ENCODE data around the gene COL12A1. TPM values are rescaled to one million over a fixed set of nuclear protein-coding genes. Genes with fewer than 3 reads are reported as not detected.

COL12A1 gene
- total RNA-seq, 1 experiment from 2014 or later: 29.3 TPM

DNA sequence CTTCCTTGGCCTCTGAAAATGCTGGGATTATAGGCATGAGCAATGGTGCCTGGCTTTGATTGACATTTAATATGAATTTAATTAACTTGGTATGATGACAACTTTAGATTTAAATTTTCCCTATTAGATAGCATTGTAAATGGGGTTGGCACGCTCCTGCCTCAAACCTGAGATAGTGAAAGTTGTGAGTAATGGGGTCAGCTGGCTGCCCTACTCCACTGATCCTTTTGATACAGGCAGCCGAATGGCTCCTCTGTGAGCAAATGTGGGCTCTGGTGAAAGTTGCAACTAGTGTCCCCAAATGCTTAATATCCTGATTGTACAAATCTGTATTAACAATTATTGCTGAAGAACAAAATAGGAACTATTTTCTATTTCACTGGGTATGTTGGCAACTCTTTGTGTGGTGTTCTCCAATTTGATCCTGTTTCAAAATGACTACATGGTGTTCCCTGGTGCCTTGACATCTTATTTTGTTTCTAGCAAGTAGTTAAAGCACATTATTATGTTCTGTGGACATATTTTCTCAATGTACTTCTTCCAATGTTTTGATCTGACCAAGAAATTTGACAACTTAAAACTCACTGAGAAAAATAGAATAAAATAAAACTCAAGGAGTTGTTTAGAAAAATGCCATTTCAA is 97.4 kb downstream of the COL12A1 start:
- Mint-ChIP-seq H3K27ac (ENCODE audit: unreplicated experiment) (no peak overlapping the region), H3K4me3 (ENCODE audit: low read depth, unreplicated experiment) (no peak overlapping the region), H3K4me1 (ENCODE audit: low read depth, unreplicated experiment) (peaks cover 7% of the 10 kb centered on the region), H3K27me3 (ENCODE audit: unreplicated experiment) (no peaks in the 10 kb centered on the region), H3K36me3 (ENCODE audit: insufficient read depth, unreplicated experiment) (no peaks in the 10 kb centered on the region), H3K9me3 (ENCODE audit: low read depth, unreplicated experiment) (no peaks in the 10 kb centered on the region)
- no peak for DNase-seq
- TF ChIP-seq, protein P1, sequence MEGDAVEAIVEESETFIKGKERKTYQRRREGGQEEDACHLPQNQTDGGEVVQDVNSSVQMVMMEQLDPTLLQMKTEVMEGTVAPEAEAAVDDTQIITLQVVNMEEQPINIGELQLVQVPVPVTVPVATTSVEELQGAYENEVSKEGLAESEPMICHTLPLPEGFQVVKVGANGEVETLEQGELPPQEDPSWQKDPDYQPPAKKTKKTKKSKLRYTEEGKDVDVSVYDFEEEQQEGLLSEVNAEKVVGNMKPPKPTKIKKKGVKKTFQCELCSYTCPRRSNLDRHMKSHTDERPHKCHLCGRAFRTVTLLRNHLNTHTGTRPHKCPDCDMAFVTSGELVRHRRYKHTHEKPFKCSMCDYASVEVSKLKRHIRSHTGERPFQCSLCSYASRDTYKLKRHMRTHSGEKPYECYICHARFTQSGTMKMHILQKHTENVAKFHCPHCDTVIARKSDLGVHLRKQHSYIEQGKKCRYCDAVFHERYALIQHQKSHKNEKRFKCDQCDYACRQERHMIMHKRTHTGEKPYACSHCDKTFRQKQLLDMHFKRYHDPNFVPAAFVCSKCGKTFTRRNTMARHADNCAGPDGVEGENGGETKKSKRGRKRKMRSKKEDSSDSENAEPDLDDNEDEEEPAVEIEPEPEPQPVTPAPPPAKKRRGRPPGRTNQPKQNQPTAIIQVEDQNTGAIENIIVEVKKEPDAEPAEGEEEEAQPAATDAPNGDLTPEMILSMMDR (IDR thresholded peaks at IDR 0.05; ENCODE audit: unreplicated experiment): no peak
- CTCF ChIA-PET: no interaction called here
- no TSS peak for BruUV-seq (replicated peaks)
- intact Hi-C loops (cut with micrococcal nuclease; ENCODE audit: unreplicated experiment): no loop called here

- peaks cover 7% of the 10 kb centered on the region for H3K4me1 Mint-ChIP-seq (ENCODE audit: low read depth, unreplicated experiment)
Measured at GRCh38 chr6:75107913-75108312, 97.9 kb downstream of the COL12A1 start.

GRCh38 chr6:75106426-75106825 is 99.4 kb downstream of the COL12A1 start:
- TF ChIP-seq, protein P1 (IDR thresholded peaks at IDR 0.05; ENCODE audit: unreplicated experiment): no peak
- no TSS peak for BruUV-seq (replicated peaks)
- Mint-ChIP-seq H3K4me1 (ENCODE audit: low read depth, unreplicated experiment) (peaks cover 7% of the 10 kb centered on the region), H3K27me3 (ENCODE audit: unreplicated experiment) (no peaks in the 10 kb centered on the region), H3K4me3 (ENCODE audit: low read depth, unreplicated experiment) (no peak overlapping the region), H3K36me3 (ENCODE audit: insufficient read depth, unreplicated experiment) (no peaks in the 10 kb centered on the region), H3K27ac (ENCODE audit: unreplicated experiment) (no peak overlapping the region), H3K9me3 (ENCODE audit: low read depth, unreplicated experiment) (no peaks in the 10 kb centered on the region)
- intact Hi-C loops (cut with micrococcal nuclease; ENCODE audit: unreplicated experiment): no loop called here
- DNase-seq: no peak
- CTCF ChIA-PET: no interaction called here

More at GRCh38 chr6:75107913-75108312, 97.9 kb downstream of the COL12A1 start:
- intact Hi-C loops (cut with micrococcal nuclease; ENCODE audit: unreplicated experiment): no loop called here
- no peak overlapping the region for H3K27ac Mint-ChIP-seq (ENCODE audit: unreplicated experiment)
- no TSS peak for BruUV-seq (replicated peaks)
- no peaks in the 10 kb centered on the region for H3K9me3 Mint-ChIP-seq (ENCODE audit: low read depth, unreplicated experiment)
- H3K4me3 Mint-ChIP-seq (ENCODE audit: low read depth, unreplicated experiment): no peak overlapping the region
- CTCF ChIA-PET: no interaction called here
- DNase-seq: no peak
- no peaks in the 10 kb centered on the region for H3K27me3 Mint-ChIP-seq (ENCODE audit: unreplicated experiment)
- TF ChIP-seq, protein P1 (IDR thresholded peaks at IDR 0.05; ENCODE audit: unreplicated experiment): no peak
- H3K36me3 Mint-ChIP-seq (ENCODE audit: insufficient read depth, unreplicated experiment): no peaks in the 10 kb centered on the region

DNA sequence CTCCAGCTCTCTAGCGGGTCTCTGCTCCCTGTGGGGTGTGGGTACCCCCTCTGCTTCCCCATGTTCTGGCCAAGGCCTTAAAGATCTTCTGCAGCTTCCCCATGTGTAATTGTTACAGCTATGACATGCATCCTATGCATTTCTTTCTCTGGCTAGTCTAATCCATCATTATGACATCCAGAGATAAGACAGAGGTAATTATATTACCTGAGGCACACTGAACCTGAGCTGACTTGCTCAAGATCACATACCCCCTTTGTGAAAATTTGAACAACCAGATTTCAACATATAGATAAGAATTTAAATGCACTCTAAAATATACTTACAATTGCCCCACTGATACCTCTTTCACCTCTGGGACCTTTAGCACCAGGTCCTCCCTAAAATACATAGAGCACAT is 102.4 kb downstream of the COL12A1 start:
- H3K27me3 Mint-ChIP-seq (ENCODE audit: unreplicated experiment): no peaks in the 10 kb centered on the region
- no peak overlapping the region for H3K27ac Mint-ChIP-seq (ENCODE audit: unreplicated experiment)
- intact Hi-C loops (cut with micrococcal nuclease; ENCODE audit: unreplicated experiment): loop anchor here (5.0 kb wide), 1 partner anchor 99 kb away; no protein-coding TSS in a partner anchor
- H3K36me3 Mint-ChIP-seq (ENCODE audit: insufficient read depth, unreplicated experiment): no peaks in the 10 kb centered on the region
- TF ChIP-seq, protein P1 (IDR thresholded peaks at IDR 0.05; ENCODE audit: unreplicated experiment): no peak
- CTCF ChIA-PET: interaction anchor here (0.9 kb wide), 1 partner anchor 11 kb away, joined by 6 read pairs; no protein-coding TSS in a partner anchor
- H3K4me1 Mint-ChIP-seq (ENCODE audit: low read depth, unreplicated experiment): peaks cover 24% of the 10 kb centered on the region
- no peak overlapping the region for H3K4me3 Mint-ChIP-seq (ENCODE audit: low read depth, unreplicated experiment)
- no TSS peak for BruUV-seq (replicated peaks)
- H3K9me3 Mint-ChIP-seq (ENCODE audit: low read depth, unreplicated experiment): no peaks in the 10 kb centered on the region
- DNase-seq: no peak

Data from Calu3 (cell line).